ENCODE measurements around the gene RHBDL2.

RHBDL2 gene

GRCh38 chr1:38942664-38943428 lies 1.2 kb upstream of the RHBDL2 start:
- no peak overlapping the region for H3K4me3 ChIP-seq (replicated peaks; ENCODE audit: low read depth, low read length)
- no peak for DNase-seq (ENCODE audit: extremely low read depth, low read depth)
- TF ChIP-seq CTCF (IDR thresholded peaks at IDR 0.05; ENCODE audit: low read depth, low read length, missing control alignments): no peak

- H3K4me3 ChIP-seq (replicated peaks; ENCODE audit: low read depth, low read length): no peak overlapping the region
- no peak for DNase-seq (ENCODE audit: extremely low read depth, low read depth)
- no peak for TF ChIP-seq CTCF (IDR thresholded peaks at IDR 0.05; ENCODE audit: low read depth, low read length, missing control alignments)
Observed at GRCh38 chr1:38941093-38941492, 537 bp downstream of the RHBDL2 start.

- DNase-seq (ENCODE audit: extremely low read depth, low read depth): no peak
- H3K4me3 ChIP-seq (replicated peaks; ENCODE audit: low read depth, low read length): no peak overlapping the region
- no peak for TF ChIP-seq CTCF (IDR thresholded peaks at IDR 0.05; ENCODE audit: low read depth, low read length, missing control alignments)
Observed at GRCh38 chr1:38940339-38941047, 1.1 kb downstream of the RHBDL2 start.

GRCh38 chr1:38938722-38939260 lies 2.8 kb downstream of the RHBDL2 start:
- no peak for DNase-seq (ENCODE audit: extremely low read depth, low read depth)
- TF ChIP-seq CTCF (IDR thresholded peaks at IDR 0.05; ENCODE audit: low read depth, low read length, missing control alignments): no peak
- H3K4me3 ChIP-seq (replicated peaks; ENCODE audit: low read depth, low read length): no peak overlapping the region

- TF ChIP-seq CTCF (IDR thresholded peaks at IDR 0.05; ENCODE audit: low read depth, low read length, missing control alignments): no peak
- H3K4me3 ChIP-seq (replicated peaks; ENCODE audit: low read depth, low read length): no peak overlapping the region
- no peak for DNase-seq (ENCODE audit: extremely low read depth, low read depth)
Observed at GRCh38 chr1:38932571-38932970, 9.1 kb downstream of the RHBDL2 start.

- peak; percentile 7 for DNase-seq (ENCODE audit: extremely low read depth, low read depth)
- no peak for TF ChIP-seq CTCF (IDR thresholded peaks at IDR 0.05; ENCODE audit: low read depth, low read length, missing control alignments)
- H3K4me3 ChIP-seq (replicated peaks; ENCODE audit: low read depth, low read length): no peak overlapping the region
Observed at GRCh38 chr1:38929476-38929875, 12.2 kb downstream of the RHBDL2 start.

Data from HFF-Myc (cell line).